Skeletal muscle cell (primary cell): ENCODE measurements around the gene ADSL.

Experiments used
- DNase-seq: peaks from one replicate; pipeline ENCODE4 v3.0.0-alpha.2; 2010; ENCODE audit warnings: low read depth
- H3K4me3 ChIP-seq: 2 replicates; pipeline ENCODE4 v1.5.1; 2011; ENCODE audit warnings: low read depth, mild to moderate bottlenecking, control low read depth, low read length, moderate library complexity

The ADSL gene

DNA sequence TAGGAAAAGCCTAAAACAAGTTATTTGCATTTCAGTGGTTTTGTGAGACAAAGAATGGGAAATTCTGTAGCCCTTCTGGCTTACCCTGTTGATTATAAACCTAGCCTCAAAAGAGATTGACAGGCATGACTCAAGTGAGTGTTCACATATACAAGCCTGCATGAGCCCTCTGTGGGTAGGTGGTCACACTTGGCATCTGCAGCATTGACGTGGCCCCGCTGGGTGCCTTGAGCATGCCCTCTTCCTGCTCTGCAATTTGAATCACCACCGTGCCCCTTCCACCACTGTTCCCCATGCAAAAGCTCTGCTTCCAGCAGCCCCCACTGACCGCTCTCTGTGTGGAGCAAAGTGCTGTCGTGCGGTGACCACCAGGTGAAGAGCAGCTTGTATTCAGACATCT lies 21.0 kb upstream of the ADSL start:
- no peak for DNase-seq
- no peak overlapping the region for H3K4me3 ChIP-seq

DNA sequence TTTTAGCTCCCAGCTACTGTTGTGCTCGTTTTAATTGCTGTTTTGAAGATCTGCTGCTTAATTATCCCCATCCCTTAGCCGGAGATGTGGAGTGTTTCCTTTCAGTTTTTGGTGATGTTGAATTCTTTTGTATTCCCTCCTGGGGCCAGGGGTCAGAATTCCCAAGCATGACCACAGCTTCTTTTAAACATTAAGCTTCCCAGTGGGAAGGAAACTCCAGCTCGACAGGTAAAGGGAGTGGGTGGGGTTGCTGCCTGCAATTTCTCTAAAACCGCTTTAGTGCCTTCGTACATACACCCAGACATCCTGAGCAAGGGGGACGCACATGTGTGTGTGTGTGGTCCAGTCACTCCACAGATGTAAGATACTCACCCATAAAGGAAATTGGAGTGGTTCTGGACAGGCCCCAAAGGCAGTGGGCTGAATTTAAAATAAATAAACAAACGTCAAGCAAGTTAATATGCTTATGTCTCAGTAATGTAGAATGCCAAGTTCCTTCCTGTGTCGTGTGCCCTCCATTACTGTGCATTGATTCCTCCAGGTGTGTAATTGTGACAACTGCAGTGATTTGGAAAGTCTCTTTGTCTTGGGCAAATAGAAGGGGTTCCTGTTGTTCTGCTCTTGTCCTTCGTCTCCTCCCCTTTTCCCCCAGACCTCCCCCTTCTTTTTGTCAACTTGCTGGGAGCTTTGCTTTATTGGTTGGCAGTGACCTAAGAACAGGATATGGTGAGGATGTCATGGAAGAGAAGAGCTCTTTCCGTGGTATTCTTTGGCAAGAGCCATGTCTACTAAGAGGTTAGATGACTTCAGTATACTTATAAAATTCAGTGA lies 19.2 kb upstream of the ADSL start:
- no peak overlapping the region for H3K4me3 ChIP-seq
- no peak for DNase-seq

DNA sequence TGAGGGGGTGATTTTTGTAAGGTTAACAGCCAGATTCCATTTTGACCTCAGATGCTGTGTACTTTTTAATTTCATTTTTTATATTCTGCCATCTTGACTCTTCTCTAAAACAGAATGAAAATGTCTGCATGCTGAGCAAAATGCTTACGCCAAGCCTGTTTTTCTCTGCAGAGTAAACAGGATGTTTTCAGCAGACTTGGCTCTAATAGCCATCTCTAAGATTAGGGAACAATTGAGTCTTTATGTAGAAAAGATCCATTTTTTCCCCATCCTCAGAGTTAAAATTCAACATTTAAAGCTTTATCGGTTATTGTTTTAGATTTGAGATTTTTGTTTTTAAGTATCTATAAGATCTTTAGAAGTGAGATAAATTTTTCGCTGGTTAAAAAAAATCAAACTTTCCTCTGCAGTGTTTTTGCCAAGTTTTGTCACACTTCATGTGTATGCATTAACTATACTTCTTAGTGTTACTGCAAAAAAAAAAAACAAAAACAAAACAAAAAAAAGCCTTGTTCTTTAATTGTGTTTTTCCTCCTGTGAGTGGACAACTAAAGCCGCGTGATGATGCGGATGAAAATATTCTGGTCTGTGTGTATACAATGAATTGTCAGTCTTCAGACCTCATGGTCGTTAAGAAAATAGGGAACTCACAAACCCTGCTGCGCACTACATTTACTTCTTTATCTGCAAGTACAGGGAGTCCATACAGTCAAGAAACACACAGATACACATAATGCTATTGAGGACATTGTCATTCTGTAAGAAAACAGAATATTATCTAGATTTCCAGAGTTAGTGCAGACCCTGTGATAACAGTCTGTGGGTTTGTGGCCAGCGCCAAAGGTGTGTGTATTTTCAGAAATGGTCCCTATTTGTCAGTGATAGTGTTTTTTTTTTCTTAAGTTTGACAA lies 17.5 kb upstream of the ADSL start:
- H3K4me3 ChIP-seq: no peak overlapping the region
- no peak for DNase-seq

DNA sequence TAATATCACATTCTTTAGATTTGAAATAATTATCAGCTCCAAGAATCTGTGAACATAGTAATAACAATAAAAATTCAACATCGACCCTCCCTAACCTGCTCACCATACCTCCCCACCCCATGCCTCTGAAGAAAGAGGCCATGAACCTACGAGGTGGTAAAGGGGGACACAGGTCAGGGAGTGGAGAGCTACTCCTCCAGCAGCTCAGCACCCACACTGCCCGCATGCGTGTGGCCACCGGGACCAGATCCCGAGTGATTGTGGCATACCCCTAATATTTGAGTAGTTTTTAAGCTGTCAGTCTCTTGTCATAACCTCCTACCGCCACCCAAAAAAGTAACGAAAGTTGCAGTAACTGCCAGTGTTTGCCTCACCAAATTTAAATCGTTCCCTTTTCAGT lies 16.8 kb upstream of the ADSL start:
- no peak for DNase-seq
- H3K4me3 ChIP-seq: no peak overlapping the region

DNA sequence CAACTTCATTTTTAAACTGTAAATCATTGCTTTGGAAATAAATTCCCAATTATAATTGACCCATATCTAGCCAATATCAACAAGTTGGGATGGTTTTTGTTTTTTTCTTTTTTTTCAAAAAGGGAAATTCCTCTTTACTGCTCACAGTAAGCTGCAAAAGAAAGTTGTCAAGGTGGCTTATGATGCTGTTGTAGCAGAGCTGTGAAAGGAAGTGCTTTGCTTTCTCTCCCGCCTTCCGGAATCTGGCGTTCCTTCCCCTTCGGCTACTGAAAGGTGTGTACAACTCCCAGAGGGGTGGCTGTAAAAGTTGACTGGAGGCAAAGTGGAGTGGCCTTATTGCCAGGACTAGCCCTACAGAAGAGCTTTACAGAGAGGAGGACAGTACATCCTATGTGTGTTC lies 16.2 kb upstream of the ADSL start:
- no peak for DNase-seq
- H3K4me3 ChIP-seq: no peak overlapping the region

DNA sequence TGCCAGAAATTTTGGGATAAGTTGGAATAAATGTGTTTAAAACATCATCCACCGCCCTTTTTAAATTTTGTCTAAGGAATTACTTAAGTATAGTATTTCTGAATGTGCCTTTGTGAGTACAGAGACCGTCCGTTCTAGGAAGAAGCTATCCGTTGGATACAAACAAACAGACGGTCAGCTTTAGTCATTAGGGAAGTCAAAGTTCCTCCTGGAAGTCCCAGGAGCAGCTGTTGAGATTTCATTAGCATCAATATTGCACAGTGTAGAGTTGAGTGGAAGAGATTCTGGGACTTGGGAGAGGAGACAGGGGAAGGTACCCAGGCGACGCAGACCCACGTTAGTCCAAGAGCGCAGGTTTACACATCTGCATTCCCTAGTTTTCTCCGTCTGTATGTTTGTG lies 15.7 kb upstream of the ADSL start:
- no peak for DNase-seq
- H3K4me3 ChIP-seq: no peak overlapping the region

DNA sequence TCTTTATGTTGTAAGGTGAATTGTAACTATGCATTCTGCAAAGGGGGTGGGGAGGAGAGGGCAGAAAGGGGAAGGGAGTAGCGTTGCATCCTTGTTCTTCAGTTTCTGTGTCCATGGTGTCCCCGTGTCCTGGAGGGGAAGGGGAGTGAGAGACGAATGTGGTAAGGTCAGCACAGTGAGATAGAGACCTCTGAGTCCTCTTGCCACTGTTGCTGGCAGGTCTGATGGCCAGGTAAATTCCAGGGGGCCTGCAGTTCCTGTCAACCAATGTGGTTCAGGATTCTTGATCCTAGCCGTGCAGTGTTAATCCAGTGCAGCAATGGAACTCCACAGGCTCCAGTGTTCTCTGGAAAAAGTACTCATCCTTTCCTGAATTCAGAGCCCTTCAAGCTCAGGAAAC lies 14.6 kb upstream of the ADSL start:
- H3K4me3 ChIP-seq: no peak overlapping the region
- no peak for DNase-seq

DNA sequence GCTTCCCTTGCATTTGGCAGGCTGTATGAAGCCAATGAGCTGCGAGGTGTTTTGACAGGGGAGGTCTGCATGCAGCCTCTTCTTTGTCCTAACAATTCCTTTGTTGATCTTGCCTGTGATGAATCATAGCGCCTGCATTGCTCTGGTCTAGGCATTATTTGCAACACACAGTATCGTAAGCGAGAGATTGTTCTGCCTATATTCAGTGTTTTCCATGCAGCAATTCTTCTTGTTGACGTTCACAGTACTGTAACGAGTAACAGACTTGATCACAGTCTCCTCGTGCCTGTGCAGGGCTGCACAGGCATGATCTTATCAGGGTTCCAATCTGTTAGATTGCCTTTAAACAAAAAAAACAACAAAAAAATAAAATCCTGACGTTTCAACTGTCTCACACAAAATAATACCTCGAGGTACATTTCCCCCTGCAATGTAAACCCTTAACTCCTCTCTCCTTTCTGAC lies 13.9 kb upstream of the ADSL start:
- H3K4me3 ChIP-seq: no peak overlapping the region
- DNase-seq: peak; percentile 49

DNA sequence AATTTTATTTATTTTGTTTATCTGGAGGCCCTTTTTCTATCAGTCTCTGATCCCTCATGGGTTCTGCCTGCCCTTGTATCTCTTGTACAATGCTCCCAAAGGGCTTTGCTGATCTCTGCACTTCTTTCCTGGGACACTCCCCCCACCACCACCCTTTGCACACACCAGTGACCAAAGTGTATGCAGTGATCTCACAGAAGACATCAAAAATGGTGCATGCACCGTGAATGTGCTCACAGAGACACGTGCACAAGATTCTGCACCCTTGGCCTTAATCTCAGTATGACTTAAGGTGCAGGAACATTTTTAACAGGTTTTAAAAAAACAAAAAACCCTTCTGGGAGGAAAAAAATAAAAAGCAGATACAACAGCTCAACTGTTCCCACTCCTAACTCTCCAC lies 12.2 kb upstream of the ADSL start:
- DNase-seq: no peak
- no peak overlapping the region for H3K4me3 ChIP-seq

DNA sequence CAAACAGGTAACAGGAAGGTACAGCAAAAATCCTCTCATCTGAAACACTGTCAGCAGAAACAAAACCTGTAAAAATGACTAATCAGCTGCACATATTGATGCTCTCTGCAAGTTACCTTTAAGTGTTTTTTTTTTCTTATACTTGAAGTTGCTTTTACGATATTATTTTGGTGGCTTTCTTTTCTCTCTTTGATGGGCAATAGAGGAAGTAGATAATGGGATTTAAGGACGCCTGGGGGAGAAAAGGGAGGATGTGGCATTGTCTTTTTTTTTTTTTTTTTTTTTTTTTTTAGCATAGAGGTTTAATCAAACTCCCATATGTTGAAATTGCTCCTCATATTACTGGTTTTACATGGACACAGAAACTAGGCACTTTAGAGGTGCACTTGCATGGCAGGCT lies 11.4 kb upstream of the ADSL start:
- H3K4me3 ChIP-seq: no peak overlapping the region
- DNase-seq: no peak

DNA sequence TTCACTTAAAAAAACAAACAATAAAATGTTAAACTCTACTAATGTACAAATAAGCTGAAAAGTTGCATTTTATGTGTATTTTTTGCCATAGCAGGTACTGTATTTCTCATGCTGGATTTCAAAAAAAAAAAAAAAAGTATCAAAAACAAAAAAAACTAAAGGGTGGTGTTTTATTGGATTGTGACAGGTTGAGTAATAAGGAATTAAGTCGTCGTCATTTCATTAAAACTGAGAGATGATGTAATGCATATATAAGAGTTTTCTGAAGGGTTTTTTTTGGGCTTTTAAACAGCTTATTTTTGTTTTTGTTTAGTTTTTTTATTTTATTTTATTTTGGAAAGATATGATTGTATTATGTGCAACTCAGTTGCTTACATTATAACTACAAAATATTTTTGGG lies 10.9 kb upstream of the ADSL start:
- DNase-seq: no peak

DNA sequence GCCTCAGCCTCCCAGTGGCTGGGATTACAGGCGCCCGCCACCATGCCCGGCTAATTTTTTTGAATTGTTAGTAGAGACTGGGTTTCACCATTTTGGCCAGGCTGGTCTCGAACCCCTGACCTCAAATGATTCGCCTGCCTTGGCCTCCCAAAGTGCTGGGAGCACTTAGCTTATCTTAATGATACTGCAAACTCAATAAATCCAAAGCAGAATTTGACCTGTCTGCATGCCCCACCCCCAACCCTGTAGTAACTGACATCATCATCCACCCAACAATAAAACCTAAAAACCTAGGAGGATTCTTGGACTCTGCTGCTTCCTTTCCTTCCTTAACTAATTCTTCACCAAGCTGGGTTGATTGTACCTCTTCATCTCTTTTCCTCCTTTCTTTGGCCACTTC lies 6.3 kb upstream of the ADSL start:
- no peak for DNase-seq
- H3K4me3 ChIP-seq: no peak overlapping the region

More for the DNA sequence above, 10.9 kb upstream of the ADSL start:
- H3K4me3 ChIP-seq: no peak overlapping the region

DNA sequence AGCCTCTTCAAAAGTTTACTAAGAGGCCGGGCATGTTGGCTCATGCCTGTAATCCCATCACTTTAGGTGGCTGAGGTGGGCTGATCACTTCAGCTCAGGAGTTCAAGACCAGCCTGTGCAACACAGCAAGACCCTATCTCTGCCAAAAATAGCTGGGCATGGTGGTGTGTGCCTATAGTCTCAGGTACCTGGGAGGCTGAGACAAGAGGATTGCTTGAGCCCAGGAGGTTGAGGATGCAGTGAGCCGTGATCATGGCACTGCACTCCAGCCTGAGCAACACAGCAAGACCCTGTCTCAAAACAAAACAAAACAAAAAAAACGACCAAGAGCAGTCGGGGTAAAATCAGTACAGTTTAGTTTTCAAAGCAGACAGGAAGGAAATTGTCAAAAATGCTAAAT lies 4.7 kb upstream of the ADSL start:
- no peak overlapping the region for H3K4me3 ChIP-seq

DNA sequence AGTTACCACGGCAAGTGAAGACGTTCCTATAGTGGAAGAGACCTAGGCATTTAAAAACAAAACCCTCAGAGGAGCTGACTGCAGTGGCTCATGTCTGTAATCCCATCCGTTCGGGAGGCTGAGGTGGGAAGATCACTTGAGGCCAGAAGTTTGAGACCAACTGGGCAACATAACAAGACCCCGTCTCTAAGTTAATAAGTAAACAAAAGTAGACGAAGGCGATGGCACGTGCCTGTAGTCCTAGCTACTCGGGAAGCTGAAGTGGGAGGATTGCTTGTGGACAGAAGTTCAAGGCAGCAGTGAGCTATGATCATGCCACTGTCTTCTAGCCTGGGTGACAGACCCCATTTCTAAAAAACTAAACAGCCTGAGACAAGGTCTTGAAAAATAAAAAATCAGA lies 3.8 kb upstream of the ADSL start:
- DNase-seq: no peak
- no peak overlapping the region for H3K4me3 ChIP-seq

More for the DNA sequence above, 4.7 kb upstream of the ADSL start:
- DNase-seq: no peak

DNA sequence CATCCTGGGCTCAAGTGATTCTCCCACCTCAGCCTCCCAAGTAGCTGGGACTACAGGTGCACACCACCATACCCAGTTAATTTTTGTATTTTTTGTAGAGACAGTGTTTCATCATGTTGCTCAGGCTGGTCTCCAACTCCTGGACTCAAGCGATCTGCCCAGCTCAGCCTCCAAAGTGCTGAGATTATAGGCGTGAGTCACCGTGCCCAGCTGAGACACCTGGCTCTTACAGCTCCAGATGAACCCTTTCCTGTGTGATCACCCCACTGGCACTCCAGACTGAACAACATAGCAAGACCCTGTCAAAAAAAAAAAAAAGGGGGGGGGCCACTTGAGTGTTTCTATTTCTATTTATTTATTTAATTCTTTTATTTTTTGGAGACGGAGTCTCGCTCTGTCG lies 1.0 kb upstream of the ADSL start:
- peak overlapping the region; percentile 63 for H3K4me3 ChIP-seq
- no peak for DNase-seq

DNA sequence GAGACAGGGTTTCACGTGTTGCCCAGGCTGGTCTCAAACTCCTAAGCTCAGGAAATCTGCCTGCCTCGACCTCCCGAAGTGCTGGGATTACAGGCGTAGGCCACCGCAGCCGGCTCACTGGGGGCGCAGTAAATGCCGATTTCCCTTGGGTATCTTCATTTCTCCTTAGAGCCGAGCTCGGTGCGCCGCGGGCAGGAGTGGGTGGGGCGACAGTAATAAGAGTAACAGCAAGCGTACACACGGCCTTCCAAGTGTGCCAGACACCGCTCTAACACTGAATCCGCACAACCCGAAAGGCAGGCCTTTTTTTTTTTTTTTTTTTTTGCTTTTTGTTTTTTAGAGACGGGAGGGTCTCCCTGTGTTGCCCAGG lies 500 bp upstream of the ADSL start:
- H3K4me3 ChIP-seq: peak overlapping the region; percentile 63
- DNase-seq: no peak

DNA sequence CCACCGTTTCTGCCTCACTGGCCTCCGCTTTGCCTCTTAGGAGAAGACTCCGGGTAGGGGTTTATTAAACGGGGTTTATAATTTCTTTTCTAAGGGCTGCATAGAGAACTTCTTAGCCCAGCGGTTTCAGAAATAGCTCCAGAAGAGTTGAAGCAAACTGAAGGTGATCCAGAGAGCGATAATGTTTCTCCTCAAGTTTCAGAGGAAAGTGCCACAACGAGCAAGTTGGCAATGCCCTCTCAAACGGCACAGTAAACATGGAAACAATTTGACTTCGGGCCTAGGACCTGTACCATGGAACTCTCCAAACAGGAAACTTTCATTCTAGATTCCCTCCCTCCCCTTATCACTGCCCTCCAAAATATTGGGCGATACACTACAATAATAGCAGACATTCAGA lies 1.0 kb downstream of the ADSL start:
- DNase-seq: no peak
- H3K4me3 ChIP-seq: peak overlapping the region; percentile 63

DNA sequence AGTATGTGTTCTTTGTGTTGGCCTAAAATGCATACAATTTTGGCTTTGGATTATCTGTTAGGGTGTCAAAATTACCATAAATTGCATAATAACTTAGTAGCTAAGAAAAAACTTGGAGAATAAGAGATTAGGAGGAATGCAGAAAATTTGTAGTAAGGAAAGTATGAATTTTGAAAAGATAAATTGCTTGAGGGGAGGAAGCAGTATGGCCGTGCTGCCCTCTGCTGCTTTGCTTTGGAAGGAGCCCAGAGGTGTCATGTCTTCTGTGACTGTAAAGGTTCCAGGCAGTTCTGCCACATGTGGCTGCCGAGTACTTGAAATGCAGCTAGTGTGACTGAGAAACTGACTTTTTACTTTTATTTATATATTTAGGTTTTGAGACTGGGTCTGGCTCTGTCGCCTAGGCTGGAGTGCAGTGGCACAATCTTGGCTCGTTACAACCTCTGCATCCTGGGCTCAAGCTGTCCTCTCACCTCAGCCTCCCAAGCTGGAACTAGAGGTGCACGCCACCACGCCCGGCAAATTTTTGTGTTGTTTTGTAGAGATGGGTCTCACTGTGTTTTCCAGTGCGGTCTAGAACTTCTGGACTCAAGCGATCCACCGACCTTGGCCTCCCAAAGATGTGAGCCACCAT lies 1.8 kb downstream of the ADSL start:
- DNase-seq: no peak
- H3K4me3 ChIP-seq: no peak overlapping the region

DNA sequence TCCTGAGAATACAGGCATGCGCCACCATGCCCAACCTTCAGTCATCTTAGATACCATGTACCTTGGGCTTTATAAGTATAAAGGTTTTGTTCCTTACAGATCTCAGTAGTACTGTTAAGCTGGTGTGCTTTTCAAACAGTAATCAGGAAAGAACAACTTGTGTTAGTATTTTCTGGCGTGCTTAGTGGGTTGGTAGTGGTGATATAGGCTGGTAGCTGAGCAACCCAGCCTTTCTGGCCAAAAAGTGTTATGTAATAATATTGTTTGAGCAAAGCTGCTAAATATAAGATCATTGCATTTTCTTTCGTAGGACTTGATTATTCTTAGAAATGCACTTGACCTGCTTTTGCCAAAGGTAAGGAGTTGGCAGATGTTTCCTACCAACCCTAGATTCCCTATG lies 6.5 kb downstream of the ADSL start:
- H3K4me3 ChIP-seq: no peak overlapping the region
- no peak for DNase-seq

DNA sequence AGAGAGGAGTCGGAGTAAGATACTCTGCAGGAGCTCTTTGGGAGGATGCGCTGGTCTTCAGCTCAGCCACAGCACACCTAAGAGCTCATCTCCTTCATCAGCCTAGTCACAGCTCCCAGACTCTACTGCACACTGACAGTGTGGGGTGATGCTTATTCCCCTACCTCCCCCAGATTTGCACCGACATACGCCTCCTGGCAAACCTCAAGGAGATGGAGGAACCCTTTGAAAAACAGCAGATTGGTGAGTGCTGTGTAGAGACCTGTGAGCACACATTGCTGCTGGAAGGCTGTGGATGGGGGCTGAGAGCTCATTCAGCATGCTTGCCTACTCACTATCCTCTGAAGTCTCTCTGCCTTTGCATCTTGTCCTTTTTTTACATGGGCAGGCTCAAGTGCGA lies 14.8 kb downstream of the ADSL start:
- DNase-seq: no peak
- no peak overlapping the region for H3K4me3 ChIP-seq
